GM21360 (cell line): ENCODE data around the gene FABP3.
"Not testable (repeated sequence)": the region's sequence is repeated elsewhere in the genome, so short reads cannot be mapped to it uniquely, and the experiment has no call there.

Experiments
- ATAC-seq: cut with Tn5 transposase; IDR thresholded peaks from one replicate; pipeline ENCODE4 v1.9.1; 2021; ENCODE audit warnings: mild to moderate bottlenecking, moderate library complexity; ENCODE audit not compliant: unreplicated experiment

FABP3 gene

GRCh38 chr1:31399976-31400375, 27.1 kb upstream of the FABP3 start:
- ATAC-seq: no peak

GRCh38 chr1:31398246-31398645, 25.4 kb upstream of the FABP3 start:
- ATAC-seq: no peak

- ATAC-seq: no peak
Measured at GRCh38 chr1:31397360-31398095, 24.7 kb upstream of the FABP3 start.

GRCh38 chr1:31396633-31397351, 23.9 kb upstream of the FABP3 start:
- no peak for ATAC-seq

DNA sequence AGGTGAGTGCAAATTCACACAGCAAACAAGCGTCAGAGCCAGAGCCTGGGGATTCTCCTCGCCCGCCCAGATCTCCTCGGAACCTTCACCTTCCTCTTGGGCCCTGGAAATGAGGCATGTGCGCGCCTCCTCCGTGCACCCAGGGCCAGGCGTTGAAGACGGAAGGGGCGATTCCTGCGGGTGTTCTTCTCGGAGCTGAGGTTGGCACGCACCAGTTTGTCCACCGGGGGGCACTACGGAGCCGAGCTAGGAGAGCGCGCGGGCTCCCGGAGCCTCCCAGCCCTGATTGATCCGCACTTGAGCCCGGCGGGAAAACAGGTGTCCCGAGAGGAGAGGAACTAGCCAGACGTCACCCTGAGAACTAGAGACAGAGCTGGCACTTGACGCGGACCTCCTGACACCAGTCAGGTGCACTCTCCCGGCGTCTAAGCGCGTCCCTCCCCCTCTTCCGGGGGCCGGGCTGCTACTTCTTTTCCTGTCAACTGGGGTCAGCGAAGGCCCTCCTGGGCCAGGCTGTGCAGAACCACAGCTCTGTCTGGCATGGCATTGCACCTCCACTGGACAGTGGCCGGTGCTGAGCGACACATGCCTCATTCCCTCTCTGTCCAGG, 21.8 kb upstream of the FABP3 start:
- peak; percentile 79 for ATAC-seq

- no peak for ATAC-seq
Measured at GRCh38 chr1:31393463-31393862, 20.6 kb upstream of the FABP3 start.

DNA sequence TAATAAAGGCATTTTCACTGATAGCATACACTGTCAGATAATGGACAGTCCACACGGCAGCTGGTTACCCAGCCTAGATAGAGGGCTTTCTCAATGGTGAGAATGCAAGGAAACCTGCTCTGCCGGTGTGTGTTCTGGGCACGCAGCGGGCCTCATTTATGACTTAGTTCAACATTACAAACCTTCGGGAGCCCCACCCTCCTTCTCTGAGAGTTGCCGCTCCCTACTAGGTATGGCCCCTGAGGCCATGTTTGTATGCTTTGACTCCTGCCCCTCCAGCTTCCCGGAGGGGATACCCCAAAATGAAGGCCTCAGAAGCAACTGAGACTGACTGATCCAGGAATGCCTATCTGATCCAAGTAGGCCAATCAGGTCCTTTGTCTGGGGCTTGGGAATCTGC, 17.2 kb upstream of the FABP3 start:
- no peak for ATAC-seq

DNA sequence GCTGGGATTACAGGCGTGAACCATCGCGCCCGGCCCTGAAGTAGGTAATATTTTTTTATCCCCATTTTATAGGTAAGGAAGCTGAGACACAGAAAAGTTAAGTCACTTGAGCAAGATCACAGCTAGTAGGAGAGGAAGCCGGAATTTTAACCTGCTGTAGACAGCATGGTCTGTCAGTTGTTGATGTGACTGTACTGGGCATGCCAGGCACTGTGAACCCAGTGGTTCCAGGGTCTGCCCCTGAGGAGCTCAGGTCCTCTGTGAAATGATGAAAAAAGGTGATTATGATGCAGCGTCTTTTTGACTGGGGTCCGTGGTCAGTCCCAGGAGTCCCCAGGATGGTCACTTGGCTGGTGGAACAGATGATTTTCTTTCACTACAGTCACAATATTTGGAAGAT, 16.7 kb upstream of the FABP3 start:
- ATAC-seq: no peak

DNA sequence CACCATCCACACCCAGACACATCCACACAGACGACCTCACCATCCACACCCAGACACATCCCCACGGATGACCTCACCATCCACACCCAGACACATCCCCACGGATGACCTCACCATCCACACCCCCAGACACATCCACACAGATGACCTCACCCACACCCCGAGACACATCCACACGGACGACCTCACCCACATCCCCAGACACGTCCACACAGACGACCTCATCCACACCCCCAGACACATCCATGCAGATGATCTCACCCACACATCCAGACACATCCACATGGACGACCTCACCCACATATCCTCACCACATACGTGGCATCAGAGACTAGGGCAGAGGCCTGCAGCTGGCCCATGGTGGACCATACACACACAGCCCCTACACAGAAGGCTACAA, 14.7 kb upstream of the FABP3 start:
- ATAC-seq: no peak

DNA sequence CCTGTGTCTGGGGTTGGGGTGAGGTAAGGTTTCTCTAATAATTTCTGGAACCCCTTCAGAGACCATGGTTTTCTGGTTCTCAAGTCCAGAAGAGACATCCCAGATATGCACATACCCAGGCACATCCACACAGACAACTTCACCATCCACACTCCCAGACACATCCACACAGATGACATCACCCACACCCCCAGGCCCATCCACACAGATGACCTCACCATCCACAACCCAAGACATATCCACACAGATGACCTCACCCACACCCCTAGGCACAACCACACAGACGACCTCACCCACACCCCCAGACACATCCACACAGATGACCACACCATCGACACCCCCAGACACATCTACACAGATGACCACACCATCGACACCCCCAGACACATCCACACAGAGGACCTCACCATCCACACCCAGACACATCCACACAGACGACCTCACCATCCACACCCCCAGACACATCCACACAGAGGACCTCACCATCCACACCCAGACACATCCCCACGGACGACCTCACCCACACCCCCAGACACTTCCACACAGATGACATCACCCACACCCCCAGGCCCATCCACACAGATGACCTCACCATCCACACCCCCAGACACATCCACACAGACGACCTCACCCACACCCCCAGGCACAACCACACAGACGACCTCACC, 13.8 kb upstream of the FABP3 start:
- not testable (repeated sequence) for ATAC-seq

DNA sequence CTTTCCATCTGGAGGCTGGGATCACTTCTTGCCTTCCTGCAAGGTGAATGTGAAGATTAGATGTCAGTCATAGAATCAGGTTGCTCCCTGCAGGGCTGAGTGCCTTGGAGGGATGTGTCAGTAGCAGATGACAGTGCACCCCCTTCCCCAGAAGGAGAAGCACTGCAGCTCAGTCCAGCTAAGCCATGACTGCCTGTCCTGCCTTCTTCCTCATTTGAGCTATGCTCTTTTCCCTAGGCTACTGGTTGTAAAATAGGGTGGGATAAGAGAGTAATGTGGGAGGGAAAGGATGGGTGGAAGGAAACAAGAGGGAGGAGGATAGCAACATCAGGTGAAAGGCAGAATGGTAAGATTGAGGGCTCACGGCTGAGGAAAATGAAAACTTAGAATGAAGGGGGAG, 11.1 kb upstream of the FABP3 start:
- ATAC-seq: no peak

DNA sequence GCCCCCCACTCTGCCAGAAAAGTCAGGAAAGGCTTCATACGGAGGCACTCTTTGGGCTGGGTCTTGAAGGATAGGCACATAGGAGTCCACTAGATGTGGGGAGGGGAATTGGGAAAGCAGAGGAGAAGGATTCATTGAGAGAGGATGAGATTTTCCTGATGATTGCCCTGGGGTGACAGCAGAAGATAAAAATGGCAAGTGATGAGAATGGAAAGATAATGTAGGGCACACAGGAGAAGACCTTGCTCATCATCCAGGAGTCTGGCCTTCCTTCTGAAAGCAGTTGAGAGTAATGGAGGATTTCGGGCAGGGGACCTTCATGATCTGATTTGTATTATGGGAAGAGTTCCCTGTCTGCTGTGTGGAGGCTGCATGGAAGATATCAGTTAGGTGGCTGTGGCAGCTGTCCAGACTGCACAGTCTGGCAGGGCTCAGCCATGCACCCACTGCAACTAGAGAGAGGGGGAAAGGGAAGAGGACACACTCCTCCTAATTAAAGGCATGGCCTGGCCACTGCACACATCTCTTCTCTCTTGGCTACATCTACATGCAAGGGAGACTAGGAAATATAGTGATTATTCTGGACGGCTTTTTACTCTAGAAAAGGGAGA, 9.6 kb upstream of the FABP3 start:
- ATAC-seq: no peak

GRCh38 chr1:31381394-31382294, 8.8 kb upstream of the FABP3 start:
- no peak for ATAC-seq

GRCh38 chr1:31380181-31380580, 7.3 kb upstream of the FABP3 start:
- ATAC-seq: no peak

GRCh38 chr1:31378001-31378400, 5.1 kb upstream of the FABP3 start:
- no peak for ATAC-seq

- no peak for ATAC-seq
Measured at GRCh38 chr1:31377364-31377863, 4.5 kb upstream of the FABP3 start.

DNA sequence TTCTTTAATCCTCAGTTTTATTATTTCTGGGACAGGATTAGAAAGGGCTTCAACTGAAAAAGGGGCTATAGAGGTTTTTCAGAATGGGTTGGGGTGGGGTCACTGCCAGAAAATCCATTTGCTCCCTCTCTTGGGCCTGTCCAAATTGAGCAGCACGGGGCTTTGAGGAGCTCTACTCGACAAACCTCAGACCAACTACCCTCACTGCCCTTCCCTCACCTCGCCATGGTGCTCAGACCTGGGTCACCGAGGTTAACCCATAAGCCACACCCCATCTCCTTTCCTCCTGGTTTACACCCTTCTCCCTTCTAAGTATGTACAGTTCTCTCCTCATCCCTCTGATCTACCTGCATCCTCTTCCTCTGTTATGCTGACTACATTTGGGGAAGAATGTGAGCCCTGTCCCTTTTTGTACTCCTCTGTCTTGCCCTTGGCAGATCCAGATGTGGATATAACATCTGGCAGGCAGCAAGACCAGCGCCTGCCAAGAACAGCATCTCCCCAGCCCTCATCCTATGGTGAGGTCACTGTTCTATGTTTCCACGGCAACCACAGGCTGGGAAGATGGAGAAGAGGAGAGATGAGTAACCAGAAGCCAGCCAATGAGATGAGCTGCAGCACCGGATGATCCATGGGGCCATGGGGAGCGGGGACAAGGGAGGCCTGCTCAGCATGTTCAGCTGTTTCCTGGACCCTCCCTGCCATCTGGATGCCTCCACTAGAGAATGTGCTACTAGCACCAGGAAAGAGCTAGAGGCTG, 3.7 kb upstream of the FABP3 start:
- no peak for ATAC-seq

DNA sequence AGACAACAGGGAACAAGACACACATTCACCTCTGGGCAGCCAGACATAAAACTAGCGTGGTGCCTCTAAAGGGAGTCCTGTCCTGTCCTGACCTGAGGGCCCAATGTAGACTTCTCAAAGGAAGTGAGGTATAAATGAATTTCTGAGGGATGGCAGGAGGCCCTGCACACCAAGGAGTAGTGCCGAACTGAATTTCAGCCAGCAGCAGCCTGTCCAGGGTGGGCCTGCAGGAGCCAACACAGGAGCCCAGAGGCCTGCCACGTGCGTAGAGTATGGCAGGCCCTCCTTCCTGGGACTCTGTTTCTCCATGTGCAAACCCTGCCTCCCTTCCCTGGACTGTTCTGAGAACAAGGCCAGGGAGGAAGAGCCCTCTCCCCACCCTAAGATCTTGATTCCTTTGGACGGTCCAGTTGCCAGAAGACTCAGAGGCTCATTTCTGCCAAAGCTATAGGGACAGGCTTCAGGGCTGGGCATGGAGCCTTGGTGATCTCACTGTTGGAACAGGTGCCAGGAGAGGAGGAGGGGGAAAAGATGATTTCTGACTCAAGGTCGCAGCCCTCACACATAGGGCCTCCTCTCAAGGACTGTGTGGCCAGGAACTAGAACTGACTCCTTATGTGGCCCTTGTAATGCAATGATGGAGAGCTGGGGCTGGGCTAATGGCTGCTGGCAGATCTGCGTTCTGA, 1.8 kb upstream of the FABP3 start:
- ATAC-seq: no peak
